A549 treated with dexamethasone at 1 μM for 4 hours (cell line): Measurements from ENCODE around the gene MARVELD2. TPM values are rescaled to one million over a fixed set of nuclear protein-coding genes. Genes with fewer than 3 reads are reported as not detected.

Experiments
- total RNA-seq: library from RNA; stranded (reverse); fragments of 200-300 nt; extraction: Qiagen RNA extraction; gene quantifications from 5 replicates; pipeline ENCODE4 v1.2.3, GENCODE V29; 2022

Gene MARVELD2
- 2.7 to 3.5 TPM (median 2.8 TPM) in 5 replicates for total RNA-seq

GRCh38 chr5:69414885-69415583, at the start of gene MARVELD2:
Gene MARVELD2 (plus strand): TSS chr5:69415116. CDS start chr5:69419386, 4,270 bp downstream.

GRCh38 chr5:69369340-69370121, 45.4 kb upstream of the MARVELD2 start, which contains the start of the genes AK6, RAD17 and TAF9:
Gene AK6 (minus strand): TSS chr5:69369520. CDS start chr5:69369490, 30 bp downstream.
Gene RAD17 (plus strand): TSS chr5:69369818. CDS start chr5:69372209, 2,391 bp downstream.
Gene TAF9 (minus strand): TSS chr5:69369520. CDS start chr5:69365737, 3,783 bp downstream.

DNA sequence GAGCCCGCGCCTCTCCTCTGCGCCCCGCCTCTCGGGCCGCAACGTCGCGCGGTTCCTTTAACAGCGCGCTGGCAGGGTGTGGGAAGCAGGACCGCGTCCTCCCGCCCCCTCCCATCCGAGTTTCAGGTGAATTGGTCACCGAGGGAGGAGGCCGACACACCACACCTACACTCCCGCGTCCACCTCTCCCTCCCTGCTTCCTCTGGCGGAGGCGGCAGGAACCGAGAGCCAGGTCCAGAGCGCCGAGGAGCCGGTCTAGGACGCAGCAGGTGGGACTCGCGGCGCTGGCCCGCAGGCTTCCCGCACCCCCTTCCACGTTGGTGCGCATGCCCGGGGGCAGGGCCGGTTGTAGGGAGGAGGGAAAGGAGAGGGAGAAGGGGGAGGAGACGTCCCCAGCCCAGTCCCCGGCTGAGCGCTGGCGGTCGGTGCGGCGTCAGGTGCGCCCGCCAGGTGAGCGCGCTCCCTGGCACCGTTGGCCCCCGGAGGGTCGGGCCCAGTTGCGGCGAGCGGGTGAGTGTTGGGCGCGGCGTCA, 77.5 kb downstream of the MARVELD2 start, which contains the start of gene OCLN:
Gene OCLN (plus strand): TSS at position 400 of the 532 bp plus-strand sequence. CDS start 11,455 bp downstream, outside the sequence.

Other genes with a start within 250 kb of the MARVELD2 start
- 223 to 265 TPM (median 256 TPM) in 5 replicates for gene CCNB1, start 248.0 kb upstream of the MARVELD2 start, total RNA-seq
- gene CENPH, start 225.5 kb upstream of the MARVELD2 start, total RNA-seq: 24.9 to 30.2 TPM (median 27.6 TPM) in 5 replicates
- 48.7 to 67.6 TPM (median 52.4 TPM) in 5 replicates for gene CDK7, start 180.2 kb upstream of the MARVELD2 start, total RNA-seq
- gene CCDC125, start 82.3 kb upstream of the MARVELD2 start, total RNA-seq: 3.1 to 4.2 TPM (median 3.4 TPM) in 5 replicates
- 40.6 to 58.8 TPM (median 56.7 TPM) in 5 replicates for gene AK6, start 45.6 kb upstream of the MARVELD2 start, total RNA-seq
- 120 to 139 TPM (median 130 TPM) in 5 replicates for gene TAF9, start 45.6 kb upstream of the MARVELD2 start, total RNA-seq
- gene RAD17, start 45.3 kb upstream of the MARVELD2 start, total RNA-seq: 15.3 to 18.9 TPM (median 16.5 TPM) in 5 replicates
- 10.8 to 12.9 TPM (median 10.9 TPM) in 5 replicates for gene OCLN, start 77.7 kb downstream of the MARVELD2 start, total RNA-seq
- 33.5 to 36.6 TPM (median 35.0 TPM) in 5 replicates for gene GTF2H2C, start 145.1 kb downstream of the MARVELD2 start, total RNA-seq